Right lobe of liver (tissue), 4 donors: ENCODE data around the gene ASF1B.

Experiments
- POLR2A ChIP-seq: fragments of 450-650 bp; IDR thresholded peaks from one replicate; pipeline ENCODE4 v1.6.1; 2017; ENCODE audit warnings: antibody characterized with exemption, mild to moderate bottlenecking
- TF ChIP-seq, protein P1 (sequence below), 4 donors: fragments of 200-600 bp in 3 of 4; fragments of 450-650 bp in 1 of 4; IDR thresholded peaks; one replicate each; pipeline versions ENCODE4 v1.5.1 to v1.8.0; 2016 to 2022; ENCODE audit warnings: antibody characterized with exemption in 4 of 4, mild to moderate bottlenecking in 2 of 4
- donor health status: DM: no; HTN: no; CAD: no.
- donor health status: DM: no; HTN: no; CAD: no.
- donor health status: DM: no; HTN: yes; CAD: no.

DNA sequence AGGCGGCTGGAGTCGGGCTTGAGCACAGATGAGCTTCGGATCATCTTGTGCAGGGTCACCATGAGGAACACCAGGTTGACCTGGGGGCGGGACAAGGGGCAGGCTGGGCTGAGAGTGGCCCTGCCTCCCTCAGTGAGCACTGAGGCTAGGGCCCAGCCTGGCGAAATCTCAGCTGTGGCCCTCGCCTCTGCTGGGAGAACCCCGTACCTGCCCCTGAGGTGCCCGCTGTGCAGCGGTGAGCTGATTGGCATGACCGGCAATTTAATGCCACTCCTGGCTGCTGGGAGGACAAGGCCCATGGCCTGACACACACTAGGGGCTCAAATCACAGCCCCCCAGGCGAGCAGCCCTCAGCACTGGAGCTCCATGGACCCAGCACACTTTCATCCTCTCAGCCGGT, 19.7 kb upstream of the ASF1B start:
- TF ChIP-seq, protein P1, sequence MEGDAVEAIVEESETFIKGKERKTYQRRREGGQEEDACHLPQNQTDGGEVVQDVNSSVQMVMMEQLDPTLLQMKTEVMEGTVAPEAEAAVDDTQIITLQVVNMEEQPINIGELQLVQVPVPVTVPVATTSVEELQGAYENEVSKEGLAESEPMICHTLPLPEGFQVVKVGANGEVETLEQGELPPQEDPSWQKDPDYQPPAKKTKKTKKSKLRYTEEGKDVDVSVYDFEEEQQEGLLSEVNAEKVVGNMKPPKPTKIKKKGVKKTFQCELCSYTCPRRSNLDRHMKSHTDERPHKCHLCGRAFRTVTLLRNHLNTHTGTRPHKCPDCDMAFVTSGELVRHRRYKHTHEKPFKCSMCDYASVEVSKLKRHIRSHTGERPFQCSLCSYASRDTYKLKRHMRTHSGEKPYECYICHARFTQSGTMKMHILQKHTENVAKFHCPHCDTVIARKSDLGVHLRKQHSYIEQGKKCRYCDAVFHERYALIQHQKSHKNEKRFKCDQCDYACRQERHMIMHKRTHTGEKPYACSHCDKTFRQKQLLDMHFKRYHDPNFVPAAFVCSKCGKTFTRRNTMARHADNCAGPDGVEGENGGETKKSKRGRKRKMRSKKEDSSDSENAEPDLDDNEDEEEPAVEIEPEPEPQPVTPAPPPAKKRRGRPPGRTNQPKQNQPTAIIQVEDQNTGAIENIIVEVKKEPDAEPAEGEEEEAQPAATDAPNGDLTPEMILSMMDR (IDR thresholded peaks at IDR 0.05): no peak
- TF ChIP-seq POLR2A: no peak
